Muscle of arm (tissue), 12 donors: ENCODE measurements around the gene XXYLT1. TPM values are rescaled to one million over a fixed set of nuclear protein-coding genes. Genes with fewer than 3 reads are reported as not detected.

Experiments
- DNase-seq: peaks from one replicate; pipeline ENCODE4 v3.0.0-alpha.2; 2013
- polyA plus RNA-seq, 12 donors: library from polyadenylated mRNA; unstranded; fragments of 120-200 nt; gene quantifications; one replicate each; pipeline ENCODE4 v1.2.1, GENCODE V29; 2013; ENCODE audit not compliant: insufficient read length in 12 of 12

Gene XXYLT1
- polyA plus RNA-seq, 12 donors: 11.5 to 29.4 (median 22.3) TPM; not detected in 1

DNA sequence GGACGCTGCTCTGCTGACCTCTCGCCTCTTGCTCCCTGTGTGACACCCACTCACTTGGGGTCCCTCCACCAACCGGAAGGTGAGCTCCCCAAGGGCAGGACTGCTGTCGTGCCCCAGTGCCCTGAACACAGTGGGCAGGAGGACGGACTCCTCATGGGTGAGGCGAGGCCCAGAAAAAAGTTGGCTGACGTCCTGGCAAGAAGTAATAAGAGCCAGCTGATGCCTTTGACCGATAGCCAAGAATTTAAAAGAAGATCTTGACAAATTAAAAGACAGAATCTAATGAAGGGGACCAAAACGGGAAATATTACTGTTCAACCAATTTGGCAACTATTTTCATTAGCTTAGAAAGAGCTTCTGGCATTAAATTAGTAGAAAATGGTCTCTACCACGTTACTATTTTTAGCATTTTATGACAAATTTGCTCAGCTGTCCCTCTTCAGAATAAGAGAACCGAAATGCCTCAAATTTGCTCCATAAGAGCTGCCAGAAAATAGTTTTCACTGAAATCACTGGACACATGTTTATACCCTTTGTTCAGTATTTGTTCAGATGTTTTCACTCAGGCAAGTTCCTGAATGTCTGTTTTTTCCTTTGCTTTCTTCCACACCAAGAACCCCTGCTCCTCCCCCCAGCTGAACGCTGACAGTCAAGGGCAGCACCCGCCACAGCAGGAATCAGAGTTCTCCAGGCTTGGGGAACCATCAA lies 60.5 kb downstream of the XXYLT1 start:
- peak; percentile 88 for DNase-seq

DNA sequence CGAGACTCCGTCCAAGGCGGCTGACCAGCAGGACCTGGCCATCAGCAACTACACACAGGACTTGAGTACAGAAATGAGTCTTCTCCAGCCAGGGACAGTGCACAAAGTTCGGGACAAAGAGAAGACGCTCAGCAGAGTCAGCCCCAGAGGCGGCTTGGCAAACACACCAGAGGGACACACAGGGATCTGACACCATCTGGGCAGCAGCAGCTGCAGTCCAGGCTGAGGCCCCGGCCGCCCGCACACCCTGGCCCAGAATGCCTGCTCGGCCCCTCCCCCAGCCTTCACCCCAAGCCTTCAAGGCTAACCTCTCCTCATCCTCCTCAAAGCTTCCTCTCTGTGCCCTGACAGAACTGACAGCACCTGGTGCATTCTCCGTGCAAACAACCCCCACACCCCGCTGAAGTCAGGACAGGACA lies 61.1 kb downstream of the XXYLT1 start:
- DNase-seq: peak; percentile 77

DNA sequence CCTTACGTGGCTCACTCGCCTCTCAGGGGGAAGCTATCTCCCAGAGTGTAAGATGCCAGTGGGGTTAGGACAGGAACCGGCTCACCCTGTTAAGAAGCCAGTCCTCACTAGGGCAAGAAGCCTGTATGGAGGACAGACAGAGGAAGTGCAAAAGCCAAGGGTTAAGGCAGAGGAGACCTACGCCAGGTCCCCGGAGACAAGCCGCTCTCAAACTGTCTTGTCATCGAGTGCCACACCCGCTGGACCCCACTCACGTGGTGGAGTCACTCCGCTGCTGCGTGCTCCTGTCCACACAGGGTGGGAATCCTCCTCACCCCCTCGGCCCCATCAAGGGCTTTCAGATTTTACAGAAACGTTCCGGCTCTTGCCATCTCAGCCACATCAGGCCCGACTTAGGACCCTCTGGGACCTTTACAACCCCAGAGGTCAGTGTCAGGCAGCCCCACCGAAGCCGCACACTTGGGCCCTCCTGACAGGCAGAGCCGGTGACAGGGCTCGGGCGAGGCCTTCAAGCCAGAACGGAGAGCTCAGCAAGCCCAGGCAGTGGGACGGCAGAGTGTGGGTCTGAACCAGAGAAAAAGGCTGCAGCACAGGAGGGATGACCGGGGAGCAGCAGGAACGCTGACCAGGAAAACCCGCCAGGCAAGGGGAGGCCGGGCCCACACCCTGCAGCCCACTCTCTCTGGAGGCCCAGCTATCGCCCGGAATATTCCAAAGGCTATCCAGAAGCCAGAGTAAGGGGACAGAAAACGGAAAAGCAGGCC lies 61.7 kb downstream of the XXYLT1 start:
- DNase-seq: no peak

GRCh38 chr3:195208631-195209030 lies 62.3 kb downstream of the XXYLT1 start:
- DNase-seq: no peak

DNA sequence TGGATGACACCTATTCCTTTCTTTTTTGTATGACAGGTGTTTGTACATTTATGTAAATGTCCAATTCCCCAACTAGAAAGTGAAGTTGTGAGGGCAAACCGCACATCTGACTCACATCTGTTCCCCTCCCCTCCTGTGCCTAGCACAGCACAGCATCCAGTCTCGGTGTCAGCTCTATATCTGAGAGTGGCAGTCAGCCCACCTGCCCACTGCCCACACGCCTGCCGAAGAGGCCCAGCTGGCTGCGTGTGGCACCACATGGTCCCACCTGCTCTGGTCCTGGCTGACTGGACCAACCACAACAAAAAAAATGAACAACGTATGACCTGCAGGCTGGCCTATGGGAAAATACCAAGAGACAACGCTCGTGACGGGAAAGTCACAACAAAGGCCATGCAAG lies 62.8 kb downstream of the XXYLT1 start:
- no peak for DNase-seq

- DNase-seq: no peak
Measured at GRCh38 chr3:195207731-195208130, 63.2 kb downstream of the XXYLT1 start.

DNA sequence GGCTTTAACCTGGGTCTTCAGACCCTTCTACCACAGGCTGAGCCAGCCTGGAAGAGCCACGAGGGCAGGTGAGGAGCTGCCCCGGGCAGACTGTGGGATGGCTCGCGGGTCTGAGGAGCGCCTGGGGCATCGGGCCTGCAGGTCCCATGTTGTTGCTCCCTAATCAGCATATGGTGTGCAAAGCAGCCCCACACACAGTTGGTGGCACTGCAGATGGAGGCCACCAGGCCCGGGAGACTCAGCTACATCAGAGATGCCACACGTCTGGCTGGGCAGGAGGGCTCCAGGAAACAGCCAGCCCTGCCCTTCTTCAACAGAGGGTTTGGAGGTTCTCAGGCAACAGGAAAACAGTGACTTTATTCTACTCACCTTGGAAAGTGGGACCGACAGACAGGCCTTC lies 63.9 kb downstream of the XXYLT1 start:
- no peak for DNase-seq

DNA sequence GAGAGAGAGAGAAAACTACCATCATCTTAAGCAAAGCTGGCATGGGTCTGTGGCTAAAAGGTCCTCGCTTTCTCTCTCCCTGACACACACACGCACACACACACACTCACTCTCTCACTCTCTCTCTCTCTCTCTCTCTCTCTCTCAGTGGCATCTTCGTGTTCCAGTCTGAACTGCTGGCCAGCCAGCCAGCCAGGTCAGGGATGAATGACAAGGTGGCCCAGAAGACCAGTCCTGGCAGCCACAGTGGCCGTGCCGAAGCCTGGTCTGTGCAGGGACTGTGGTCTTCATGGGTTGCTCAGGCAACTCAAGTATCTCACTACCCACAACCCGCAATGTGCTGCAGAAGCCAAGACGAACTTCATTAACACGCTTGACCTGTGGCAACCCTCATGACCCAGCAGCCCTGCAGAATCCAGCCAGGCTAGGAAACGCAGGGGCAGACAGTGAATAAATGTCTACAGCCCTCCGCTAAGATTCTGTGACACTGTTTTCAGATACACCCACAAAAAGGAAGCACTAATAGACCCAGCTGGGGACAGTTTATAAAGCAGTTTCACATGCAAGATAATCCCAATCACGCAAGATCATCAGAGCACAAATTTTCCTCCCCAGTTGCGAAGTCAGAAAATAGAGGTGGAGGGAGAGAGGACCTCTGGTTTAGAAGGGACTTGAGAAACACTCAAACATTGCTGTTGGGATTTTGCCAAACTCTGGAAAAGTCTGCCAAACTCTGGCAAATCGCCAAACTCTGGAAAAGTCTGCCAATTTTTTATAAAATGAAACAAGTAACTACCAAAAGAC lies 66.4 kb downstream of the XXYLT1 start:
- DNase-seq: peak; percentile 58

GRCh38 chr3:195203606-195204005 lies 67.4 kb downstream of the XXYLT1 start:
- no peak for DNase-seq

DNA sequence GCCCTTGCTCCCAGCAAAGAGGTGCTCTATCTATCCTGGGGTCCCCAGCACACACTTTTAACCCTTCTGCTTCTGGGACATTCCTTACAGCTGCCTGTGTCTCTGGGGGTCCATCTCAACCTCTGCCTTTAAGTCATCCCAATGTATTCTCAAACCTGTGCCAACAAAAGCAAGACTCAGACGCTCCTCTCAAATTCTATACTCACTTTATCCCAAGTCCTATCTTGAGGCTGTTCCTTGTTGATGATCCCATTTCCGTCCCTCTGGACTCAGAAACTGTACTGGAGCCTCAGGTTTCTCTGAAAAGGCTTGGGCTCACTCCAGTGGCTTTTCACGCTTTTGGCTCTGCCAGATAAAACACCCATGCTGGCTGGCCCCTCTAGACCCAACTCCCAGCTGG lies 69.7 kb downstream of the XXYLT1 start:
- no peak for DNase-seq

DNA sequence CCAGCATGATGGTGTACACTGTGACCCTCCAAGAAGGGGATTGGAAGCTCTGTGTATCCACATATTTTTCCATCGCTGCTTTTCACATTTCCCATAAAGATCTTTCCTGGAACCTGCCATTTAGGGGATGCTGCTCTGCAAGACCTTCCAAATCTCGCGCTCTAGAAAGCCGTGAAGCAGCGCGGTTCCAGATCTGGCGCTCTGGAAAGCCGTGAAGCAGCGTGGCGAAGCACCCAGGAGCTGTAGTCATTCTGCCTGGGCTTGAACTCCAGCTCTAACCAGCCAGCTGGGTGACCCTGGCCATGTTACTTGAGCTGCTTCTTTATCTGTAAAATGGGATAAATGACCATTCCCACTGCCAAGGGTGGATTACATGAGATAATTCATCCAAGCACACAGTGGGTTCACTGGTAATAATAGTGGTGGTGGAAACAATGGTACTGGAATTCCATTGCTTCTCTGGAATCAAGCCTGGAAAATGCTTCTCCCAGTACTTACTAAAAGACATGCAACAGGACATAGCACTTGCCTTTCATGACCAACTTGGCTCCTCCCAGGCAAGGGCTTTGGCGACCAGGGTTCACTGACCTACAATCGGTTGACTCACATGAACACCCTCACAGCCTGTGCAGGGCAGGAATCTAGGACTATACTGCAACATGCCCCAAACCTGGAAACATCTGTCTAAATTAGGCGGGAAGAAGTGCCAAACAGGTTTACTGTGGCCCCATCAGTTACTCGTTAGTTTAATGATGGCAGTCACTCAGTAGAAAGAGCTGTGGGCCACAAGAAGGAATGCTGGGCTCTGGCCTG lies 70.7 kb downstream of the XXYLT1 start:
- DNase-seq: no peak

DNA sequence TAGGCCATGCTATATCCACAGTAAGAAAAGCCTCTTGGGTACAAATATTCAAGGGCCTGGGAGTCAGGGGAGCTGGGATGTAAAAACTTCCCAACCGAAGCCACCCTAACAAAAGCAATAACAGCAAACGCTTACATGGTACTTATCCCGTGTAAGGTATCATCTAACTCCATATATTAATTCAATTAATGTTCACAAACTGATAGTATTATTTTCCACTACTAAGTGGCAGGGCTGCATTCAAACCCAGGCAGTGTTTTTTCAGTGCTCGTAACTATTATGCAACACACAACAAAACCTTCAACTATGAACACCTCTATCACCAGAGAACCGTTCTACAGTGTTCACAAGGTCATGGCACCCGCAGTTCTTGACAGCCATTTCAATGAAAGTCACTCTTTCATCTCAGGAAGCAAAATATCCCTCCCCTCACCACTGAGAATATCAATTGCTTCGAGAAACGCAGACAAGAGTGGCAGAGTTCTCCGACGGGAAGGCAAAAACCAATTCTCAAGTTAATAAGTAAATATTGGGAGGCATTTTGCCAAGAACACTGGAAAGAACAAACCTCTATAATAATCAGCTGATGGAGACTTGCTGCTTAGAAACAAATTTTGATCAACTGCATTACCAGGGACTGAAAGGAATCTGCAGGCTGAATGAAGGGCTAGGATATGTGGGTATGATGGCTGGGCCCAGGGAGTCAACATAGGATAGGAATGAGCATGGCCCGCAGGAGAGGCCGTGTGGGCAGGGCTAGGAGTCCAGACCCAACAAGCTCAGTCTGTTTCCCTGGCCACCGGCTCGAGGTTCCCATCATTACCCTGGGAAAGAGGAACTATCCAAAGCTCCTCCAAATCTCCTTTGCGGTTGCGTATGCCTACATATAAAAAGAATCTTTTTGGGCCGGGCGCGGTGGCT lies 72.3 kb downstream of the XXYLT1 start:
- DNase-seq: no peak

DNA sequence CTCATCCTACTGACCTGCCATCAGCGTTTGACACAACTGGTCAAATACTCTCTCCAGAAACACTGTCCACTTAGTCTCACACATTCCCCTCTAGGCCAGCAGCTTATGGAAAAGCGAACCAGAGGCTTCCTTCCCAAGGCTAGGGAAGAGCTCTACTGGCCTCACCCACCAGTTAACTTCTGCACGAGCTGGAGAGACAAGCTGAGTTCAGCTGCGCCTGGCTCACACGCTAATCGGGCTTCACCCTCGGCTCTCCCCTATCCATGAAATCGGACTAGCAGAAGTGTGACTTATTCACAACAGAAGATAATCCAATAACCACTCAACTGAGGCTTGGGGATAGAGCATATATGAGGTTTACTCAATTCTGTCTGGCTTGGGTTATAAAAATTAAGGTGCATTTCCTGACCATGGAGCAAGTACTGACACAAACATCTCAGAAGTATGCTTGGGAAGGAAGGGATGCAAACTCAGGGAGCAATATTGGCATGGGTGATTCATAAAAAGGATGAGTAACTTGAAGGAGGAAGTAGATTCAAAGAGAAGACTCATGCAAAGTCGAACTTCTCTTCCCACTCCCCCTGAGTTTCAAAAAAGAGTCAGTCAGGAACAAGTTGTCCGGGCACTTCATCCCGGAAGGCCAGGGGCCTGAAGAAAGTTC lies 73.1 kb downstream of the XXYLT1 start:
- DNase-seq: no peak

DNA sequence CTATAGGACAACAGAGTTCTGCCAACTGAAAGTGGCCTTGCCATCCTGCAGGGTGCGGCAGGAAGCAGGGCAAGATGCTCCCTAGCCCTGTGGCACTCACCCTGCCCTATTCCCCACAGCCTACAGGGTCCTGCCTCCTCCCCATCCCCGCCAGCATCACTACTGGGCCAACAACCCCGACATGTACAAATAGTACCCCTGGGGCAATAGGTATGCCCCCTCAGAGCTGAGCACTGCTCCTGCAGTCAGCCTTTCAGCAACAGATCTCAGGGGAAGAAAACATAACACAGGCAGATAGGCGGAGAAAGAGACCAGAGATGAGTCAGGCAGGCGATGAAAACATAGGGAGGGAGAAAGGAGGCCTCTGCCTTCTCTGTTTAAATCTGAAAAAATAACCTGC lies 74.7 kb downstream of the XXYLT1 start:
- no peak for DNase-seq

GRCh38 chr3:195195321-195196209 lies 75.4 kb downstream of the XXYLT1 start:
- no peak for DNase-seq

DNA sequence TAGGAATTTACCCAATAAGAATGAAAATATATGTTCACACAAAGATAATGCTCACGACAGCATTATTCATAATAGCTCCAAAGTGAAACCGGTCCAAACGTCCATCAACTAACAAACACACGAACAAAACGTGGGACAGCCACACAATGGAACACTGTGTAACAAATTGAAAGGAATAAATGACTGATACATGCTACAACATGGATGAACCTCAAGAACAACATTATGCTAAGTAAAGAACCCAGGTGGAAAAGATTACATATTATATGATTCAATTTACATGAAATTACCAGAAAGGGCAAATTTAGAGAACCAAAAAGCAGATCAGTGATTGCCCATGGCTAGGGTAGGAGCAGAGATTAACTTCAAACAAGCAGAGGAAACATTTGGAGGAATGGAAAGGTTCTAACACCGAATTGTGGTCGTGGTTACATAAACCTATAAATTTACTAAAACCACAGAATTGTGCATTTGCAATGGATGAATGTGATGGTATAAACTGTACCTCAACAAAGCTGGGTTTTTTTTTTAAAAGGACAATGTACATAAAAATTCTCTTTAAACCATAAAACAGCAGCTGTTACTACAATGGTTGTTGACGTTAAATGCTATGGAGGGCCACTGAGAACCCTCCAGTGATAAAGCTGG lies 76.3 kb downstream of the XXYLT1 start:
- no peak for DNase-seq

GRCh38 chr3:195191580-195191979 lies 79.4 kb downstream of the XXYLT1 start:
- no peak for DNase-seq

GRCh38 chr3:195189821-195190220 lies 81.1 kb downstream of the XXYLT1 start:
- DNase-seq: no peak
